NCI-H1092 treated with DMSO at 0.1 percent for 48 hours (cell line): ENCODE data around the gene SYNPO.

Source experiments
- DNase-seq: peaks from one replicate; lab custom pipeline; 2025; lab: John Stamatoyannopoulos, UW

SYNPO gene

DNA sequence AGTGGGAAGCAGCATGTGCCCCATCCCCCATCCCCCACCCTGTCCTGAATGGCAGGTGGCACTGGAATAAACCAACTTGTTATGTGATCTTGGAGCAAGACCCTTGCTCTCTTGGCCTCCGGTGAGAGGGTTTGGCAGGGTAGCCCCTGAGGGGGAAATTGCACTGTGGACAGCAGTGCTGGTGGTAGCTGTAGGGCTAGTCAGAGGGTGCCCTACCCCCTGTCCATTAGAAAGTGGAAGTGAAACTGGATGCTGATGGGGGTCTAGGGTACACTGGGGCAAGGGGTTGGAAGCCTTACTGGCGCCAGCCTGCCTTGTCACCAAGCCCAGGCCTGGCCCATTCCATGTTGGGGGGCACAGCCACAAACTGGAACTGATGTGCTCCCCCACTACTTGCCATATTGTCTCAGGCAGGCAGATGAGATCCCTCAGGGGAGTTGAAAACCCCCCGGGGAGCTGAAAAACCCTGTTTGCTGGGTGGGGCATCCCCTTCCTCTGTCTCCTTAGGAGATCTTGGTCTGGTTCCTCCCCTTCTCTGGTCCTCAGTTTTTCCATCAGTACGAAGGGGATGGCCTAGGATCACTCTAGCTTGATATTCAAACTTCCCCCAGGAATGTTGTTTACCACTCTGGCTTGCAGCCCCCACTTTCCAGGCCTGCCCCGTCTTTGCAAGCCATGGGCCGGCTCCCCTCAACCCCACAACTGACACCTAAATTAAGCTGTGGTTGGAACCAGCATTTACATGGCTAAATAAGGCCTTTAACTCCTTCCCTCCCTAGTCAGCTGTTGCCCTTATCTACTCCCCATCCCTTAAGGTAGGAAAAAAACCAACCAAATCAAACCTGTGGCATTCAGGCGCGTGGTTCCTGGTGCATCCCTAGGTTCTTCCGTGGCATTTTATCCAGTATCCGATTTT, 14.4 kb upstream of the SYNPO start:
- no peak for DNase-seq

- no peak for DNase-seq
Measured at GRCh38 chr5:150626853-150627276, 13.6 kb upstream of the SYNPO start.

GRCh38 chr5:150627731-150628545, 12.5 kb upstream of the SYNPO start:
- DNase-seq = no peak

- no peak for DNase-seq
Measured at GRCh38 chr5:150628936-150629485, 11.4 kb upstream of the SYNPO start.

DNA sequence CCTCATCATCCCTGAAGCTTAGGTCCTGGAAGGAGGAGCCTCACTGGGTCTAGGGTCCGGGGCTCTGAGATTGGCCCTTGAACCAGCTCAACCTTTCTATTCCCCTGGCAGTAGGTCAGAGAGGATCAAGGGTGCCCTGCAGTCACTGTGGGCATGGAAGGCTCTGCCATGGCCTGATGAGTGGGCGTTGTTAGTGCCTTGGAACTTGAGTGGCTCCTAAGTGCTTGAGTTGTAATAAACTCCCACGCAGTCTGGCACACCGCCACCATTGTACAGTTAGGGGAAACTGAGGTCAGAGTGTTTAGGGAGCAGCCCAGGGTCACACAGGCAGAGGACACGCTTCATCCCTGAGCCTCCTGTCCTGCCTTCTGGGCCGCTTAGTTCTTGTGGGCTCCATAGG, 10.4 kb upstream of the SYNPO start:
- DNase-seq = no peak

DNA sequence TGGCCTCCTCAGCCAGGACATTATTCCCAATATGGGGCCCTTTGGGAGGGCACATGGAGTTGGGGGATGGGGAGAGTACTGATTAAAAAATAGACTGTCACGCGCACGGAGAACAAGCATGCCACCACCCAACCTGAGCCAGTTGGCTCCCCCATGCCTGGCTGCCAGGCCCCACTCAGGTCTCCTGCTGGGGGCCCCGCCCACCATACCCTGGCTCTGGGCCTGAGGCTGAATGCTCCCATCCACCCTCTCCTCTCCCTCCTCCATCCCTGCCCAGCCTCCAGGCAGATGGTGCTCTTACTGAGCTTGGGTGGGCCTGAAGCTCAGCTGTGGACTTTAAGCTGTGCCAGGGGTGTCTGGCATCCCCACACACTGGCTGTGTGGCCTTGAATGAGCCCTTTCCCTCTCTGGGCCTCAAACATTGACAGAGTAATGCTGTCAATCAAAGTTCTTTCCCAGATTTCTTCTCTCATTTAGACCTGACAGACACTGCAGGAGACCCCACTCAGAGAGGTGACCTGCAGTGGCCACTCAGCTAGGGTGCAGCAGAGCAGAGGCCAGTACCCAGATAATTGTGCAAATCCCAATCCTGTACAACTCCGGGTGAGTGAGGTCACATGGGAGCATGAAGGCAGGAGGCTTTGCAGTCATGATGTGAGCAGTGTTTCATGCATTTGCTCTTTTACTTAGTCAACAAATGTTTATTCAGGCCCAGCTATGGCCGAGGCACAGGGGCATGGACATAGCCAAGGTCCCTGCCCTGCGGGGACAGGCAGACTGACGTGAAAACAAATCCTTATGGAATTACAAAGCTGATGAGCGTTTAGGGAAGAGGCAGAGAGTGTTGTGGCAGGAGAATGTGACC, 9.8 kb upstream of the SYNPO start:
- DNase-seq = no peak

DNA sequence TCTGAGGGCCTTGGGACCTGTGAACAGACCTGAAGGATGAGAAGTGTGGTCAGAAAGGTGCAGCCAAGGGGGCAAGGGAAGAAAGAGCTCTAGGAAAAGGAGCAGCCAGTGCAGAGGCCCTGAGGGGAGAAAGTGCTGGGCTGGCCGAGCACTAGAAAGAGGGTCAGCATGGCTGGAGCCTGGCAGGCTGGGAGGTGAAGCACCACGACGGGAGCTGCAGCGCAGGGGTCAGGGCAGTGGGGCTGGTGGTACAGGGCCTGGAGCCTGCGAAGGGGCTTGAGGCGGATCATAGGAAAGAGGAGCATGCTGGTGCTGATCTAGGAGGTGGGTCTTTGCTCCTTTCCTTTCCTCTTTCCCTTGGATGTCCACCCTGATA, 9.1 kb upstream of the SYNPO start:
- no peak for DNase-seq

GRCh38 chr5:150632305-150633160, 7.9 kb upstream of the SYNPO start:
- DNase-seq = no peak

- DNase-seq = no peak
Measured at GRCh38 chr5:150633429-150633828, 7.0 kb upstream of the SYNPO start.

DNA sequence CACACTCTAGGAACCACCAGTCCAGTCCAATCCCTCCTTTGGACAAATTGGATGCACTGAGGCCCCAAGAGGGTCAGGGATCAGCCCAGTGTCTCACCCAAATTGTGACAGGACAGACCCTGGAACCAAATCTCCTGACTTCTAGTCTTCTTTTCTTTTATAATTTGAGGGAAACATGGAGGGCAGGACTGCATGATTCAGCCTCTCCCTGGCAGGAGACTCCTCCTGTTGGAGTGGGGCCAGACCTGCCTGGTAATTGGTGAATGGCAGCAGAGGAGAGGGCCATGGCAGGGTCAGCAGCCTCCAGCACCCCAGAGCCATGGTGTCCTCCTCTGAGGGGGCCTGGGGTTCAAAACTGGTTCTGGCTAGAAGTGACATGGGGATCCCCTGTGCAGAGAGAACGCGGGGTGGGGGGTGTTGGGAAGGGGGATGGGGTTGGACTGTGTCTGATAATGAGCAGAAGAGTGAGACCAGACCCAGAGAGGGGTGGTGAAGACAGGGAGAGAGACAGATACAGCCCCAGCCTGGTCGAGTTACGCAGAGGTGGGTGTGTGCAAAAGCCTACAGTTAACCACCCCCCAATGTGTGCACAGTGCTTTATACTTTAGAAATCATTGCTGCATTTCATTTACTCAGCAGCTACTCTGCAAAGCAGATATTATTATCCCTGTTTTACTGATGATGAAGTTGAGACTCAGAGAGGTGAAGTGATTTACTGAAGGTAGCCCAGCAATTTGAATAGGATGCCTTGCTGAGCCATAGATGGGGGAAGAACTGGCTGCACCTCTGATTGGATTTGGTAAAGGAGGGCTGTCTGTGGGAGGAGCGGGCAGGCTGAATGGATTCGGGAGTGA, 3.8 kb upstream of the SYNPO start:
- DNase-seq = peak; percentile 19

DNA sequence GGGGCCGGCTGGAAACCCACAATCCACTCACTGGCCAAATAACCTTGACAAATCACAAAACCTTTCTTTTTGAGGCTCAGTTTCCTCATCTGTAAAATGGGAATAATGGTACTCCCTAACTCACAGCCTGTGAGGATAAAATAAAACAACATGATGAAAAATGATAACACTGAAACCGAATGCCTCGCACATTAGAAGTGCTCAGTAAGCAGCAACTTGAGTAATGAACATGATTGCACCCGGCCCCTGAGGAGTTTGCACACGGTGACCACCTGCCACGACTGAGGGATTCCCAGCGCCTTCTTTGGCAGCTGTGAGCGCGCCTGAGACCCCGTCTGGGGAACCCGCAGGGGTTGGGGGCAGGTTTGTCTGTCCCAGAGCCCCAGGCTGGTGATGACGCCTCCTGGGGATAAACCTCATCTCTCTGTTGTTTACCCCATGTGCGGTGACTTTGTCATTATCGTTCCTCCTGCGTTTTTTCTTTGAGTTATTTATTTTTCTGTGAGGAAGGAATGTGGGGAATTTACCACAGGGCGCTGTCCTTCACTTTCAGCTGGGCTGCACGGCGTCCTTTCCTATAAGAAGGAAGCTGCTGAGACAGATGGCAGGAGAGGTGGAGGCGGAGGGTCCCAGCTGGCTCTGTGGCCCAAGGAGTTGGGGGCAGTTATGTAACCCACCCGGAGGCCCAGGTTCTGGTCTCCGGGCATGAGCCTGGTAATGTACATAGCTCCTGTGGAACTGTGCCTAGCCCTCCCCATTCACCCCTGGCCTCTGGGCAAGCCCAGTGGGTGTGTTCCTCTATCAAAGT, 3.0 kb upstream of the SYNPO start:
- DNase-seq = no peak

DNA sequence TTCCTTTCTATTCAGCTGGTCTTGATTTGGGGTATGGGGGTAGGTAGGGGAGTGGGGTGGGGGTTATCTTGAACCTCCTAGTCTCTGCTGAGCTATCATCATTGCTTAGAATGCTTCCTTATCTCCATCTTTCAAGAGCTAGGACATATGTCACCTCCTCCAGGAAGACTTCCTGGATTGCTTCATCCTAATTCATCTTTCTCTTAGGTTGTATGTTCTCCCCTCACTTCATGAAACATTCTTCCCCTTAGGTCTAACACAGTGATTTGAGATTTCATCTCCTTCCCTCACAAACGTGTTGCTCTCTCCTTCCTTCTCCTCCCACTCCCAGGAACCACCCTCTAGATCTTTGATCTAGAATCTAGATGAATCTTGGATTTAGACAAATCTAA, 2.4 kb upstream of the SYNPO start:
- no peak for DNase-seq

DNA sequence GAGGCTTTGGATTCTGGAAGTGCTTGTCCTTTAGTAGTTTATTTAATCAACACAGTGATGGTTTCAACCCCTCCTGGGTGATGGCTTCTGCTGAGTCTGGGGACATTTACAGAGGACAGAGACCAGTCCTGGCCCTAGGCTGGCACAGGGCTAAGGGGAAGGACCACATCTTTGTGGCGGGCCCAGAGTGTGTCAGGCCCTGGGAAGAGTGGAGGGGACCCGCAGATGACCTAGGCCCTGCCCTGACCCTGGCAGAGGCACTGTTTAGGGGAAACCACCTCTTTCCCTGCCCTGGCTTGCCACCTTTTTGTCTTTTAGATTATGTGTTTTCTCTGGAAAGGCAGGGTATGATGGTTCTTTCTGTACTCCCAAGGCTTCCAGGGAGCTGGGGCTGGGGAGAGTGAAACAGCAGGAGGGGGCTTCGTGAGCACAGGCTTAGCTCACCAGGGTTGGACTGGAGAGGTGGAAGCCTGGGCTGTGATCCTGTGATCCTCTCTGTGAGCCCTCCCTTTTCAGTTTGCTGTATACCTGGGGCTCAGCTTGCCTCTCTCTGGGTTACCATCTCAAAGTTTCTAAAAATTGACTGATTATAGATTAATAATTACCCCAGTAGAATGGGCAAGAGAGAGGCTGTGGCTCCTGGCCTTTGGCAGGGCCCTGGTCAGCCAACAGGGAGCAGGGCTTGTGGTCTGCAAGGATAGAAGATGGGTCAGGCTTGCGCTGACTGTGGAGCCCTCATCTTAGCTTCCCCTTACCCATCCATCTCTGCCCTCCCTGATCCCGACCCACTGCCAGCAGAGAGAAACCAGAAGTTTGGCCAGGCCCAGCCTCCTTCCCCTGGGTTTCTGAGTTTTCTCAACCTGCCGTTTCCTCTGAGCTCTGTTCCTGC, 1.7 kb upstream of the SYNPO start:
- no peak for DNase-seq

- DNase-seq = no peak
Measured at GRCh38 chr5:150639377-150639692, 1.1 kb upstream of the SYNPO start.

GRCh38 chr5:150639751-150640150, 709 bp upstream of the SYNPO start:
- DNase-seq = no peak

DNA sequence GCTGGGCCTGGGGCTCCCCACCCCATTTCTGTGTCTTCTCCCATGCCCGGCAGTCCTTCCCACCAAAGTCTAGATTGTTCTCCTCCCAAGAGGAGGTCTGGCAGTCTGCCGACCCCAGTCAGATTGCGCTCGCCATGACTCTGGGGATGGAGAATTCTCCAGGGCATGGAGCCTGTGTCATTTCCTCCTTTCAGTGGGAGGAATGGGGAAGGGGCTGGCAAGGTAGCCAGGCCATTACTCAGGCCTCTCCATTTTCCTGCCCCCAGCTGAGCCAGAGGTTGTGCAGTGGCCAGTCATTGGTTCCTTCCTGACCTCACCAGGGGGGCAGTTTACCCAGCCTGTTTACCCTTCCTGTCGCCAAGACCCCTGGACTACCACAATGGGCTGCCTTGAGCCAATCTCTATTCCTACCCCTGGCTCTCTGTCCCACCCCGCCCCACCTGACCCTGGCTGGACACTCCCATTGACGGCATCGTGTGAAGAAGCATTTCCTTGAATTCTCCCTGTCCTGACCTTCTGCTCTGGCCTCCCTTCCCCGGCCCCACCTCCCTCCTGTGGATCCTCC, 628 bp downstream of the SYNPO start:
- no peak for DNase-seq

- no peak for DNase-seq
Measured at GRCh38 chr5:150641824-150642566, 1.5 kb downstream of the SYNPO start.
